Liver (tissue), 9 donors: Measurements from ENCODE around the gene SLC22A6. TPM values are rescaled to one million over a fixed set of nuclear protein-coding genes. Genes with fewer than 3 reads are reported as not detected.

ENCODE experiments used
- DNase-seq: peaks from one replicate; pipeline ENCODE4 v3.0.0-alpha.2; 2017; ENCODE audit warnings: low spot score
- H3K27ac ChIP-seq, 2 donors: one replicate each; pipeline ENCODE4 v1.7.0; 2013; ENCODE audit warnings: inconsistent platforms in 2 of 2, low read length in 2 of 2, control low read depth in 1 of 2, low read depth in 1 of 2, mild to moderate bottlenecking in 1 of 2
- H3K27me3 ChIP-seq, 4 donors: one replicate each; pipeline versions ENCODE4 v1.6.1 to v1.7.0; 2013; ENCODE audit warnings: low read length in 3 of 4, inconsistent platforms in 1 of 4, mild to moderate bottlenecking in 1 of 4, moderate library complexity in 1 of 4; ENCODE audit not compliant: control insufficient read depth in 4 of 4, insufficient read depth in 4 of 4
- H3K36me3 ChIP-seq, 4 donors: one replicate each; pipeline versions ENCODE4 v1.6.1 to v1.7.0; 2013; ENCODE audit warnings: low read length in 3 of 4, mild to moderate bottlenecking in 3 of 4, low read depth in 1 of 4, moderate library complexity in 1 of 4; ENCODE audit not compliant: control insufficient read depth in 4 of 4, insufficient read depth in 3 of 4
- H3K4me1 ChIP-seq, 4 donors: one replicate each; pipeline versions ENCODE4 v1.6.1 to v1.7.0; 2013; ENCODE audit warnings: low read length in 3 of 4, mild to moderate bottlenecking in 3 of 4, moderate library complexity in 1 of 4; ENCODE audit not compliant: control insufficient read depth in 4 of 4, insufficient read depth in 4 of 4
- H3K4me3 ChIP-seq, 3 donors: one replicate each; pipeline versions ENCODE4 v1.6.1 to v1.7.0; 2013; ENCODE audit warnings: low read length in 3 of 3, control low read depth in 1 of 3, low read depth in 1 of 3, mild to moderate bottlenecking in 1 of 3
- H3K9ac ChIP-seq, 2 donors: one replicate each; pipeline ENCODE4 v1.7.0; 2013; ENCODE audit warnings: low read length in 2 of 2, mild to moderate bottlenecking in 2 of 2, moderate library complexity in 2 of 2, control low read depth in 1 of 2, low read depth in 1 of 2
- H3K9me3 ChIP-seq, 4 donors: one replicate each; pipeline versions ENCODE4 v1.6.1 to v1.7.0; 2013; ENCODE audit warnings: low read length in 3 of 4; ENCODE audit not compliant: control insufficient read depth in 4 of 4
- ATF3 ChIP-seq: IDR thresholded peaks from 2 replicates; pipeline ENCODE4 v1.6.1; 2016; ENCODE audit warnings: antibody characterized with exemption
- CTCF ChIP-seq: fragments of 150-350 bp; IDR thresholded peaks from 2 replicates; pipeline ENCODE4 v1.5.1; 2017; ENCODE audit warnings: improper control_type of control experiment, low read depth, low read length; ENCODE audit not compliant: missing input control
- EGR1 ChIP-seq, 2 donors: IDR thresholded peaks; 2 replicates each; pipeline ENCODE4 v1.6.1; 2016 to 2018; ENCODE audit warnings: antibody characterized with exemption in 2 of 2, low read depth in 2 of 2
- FOXA1 ChIP-seq: IDR thresholded peaks from 2 replicates; pipeline ENCODE4 v1.6.1; 2016; ENCODE audit warnings: antibody characterized with exemption
- FOXA2 ChIP-seq: IDR thresholded peaks from 2 replicates; pipeline ENCODE4 v1.6.1; 2016; ENCODE audit warnings: antibody characterized with exemption
- GABPA ChIP-seq, 2 donors: IDR thresholded peaks in 1 of 2; conservative IDR thresholded peaks in 1 of 2; 2 replicates each; pipeline ENCODE4 v1.6.1; 2016; ENCODE audit warnings: antibody characterized with exemption in 2 of 2, mild to moderate bottlenecking in 1 of 2, moderate library complexity in 1 of 2
- HNF4A ChIP-seq, 2 donors: conservative IDR thresholded peaks; 2 replicates each; pipeline ENCODE4 v1.6.1; 2016; ENCODE audit warnings: antibody characterized with exemption in 2 of 2, mild to moderate bottlenecking in 2 of 2
- HNF4G ChIP-seq: IDR thresholded peaks from 2 replicates; pipeline ENCODE4 v1.6.1; 2016; ENCODE audit warnings: antibody characterized with exemption
- JUND ChIP-seq, 2 donors: IDR thresholded peaks; 2 replicates each; pipeline ENCODE4 v1.6.1; 2016; ENCODE audit warnings: antibody characterized with exemption in 2 of 2
- NR2F2 ChIP-seq: IDR thresholded peaks from 2 replicates; pipeline ENCODE4 v1.6.1; 2016; ENCODE audit warnings: antibody characterized with exemption
- RAD21 ChIP-seq, 2 donors: IDR thresholded peaks; 2 replicates each; pipeline ENCODE4 v1.6.1; 2016; ENCODE audit warnings: antibody characterized with exemption in 2 of 2, mild to moderate bottlenecking in 2 of 2
- REST ChIP-seq: IDR thresholded peaks from 2 replicates; pipeline ENCODE4 v1.6.1; 2016; ENCODE audit warnings: antibody characterized with exemption, mild to moderate bottlenecking
- RXRA ChIP-seq, 2 donors: IDR thresholded peaks; 2 replicates each; pipeline ENCODE4 v1.6.1; 2017 to 2018; ENCODE audit warnings: antibody characterized with exemption in 2 of 2, mild to moderate bottlenecking in 1 of 2
- SP1 ChIP-seq: IDR thresholded peaks from 2 replicates; pipeline ENCODE4 v1.6.1; 2018; ENCODE audit warnings: antibody characterized with exemption, mild to moderate bottlenecking
- TAF1 ChIP-seq: conservative IDR thresholded peaks from 2 replicates; pipeline ENCODE4 v1.6.1; 2016; ENCODE audit warnings: antibody characterized with exemption, mild to moderate bottlenecking
- YY1 ChIP-seq: IDR thresholded peaks from 2 replicates; pipeline ENCODE4 v1.6.1; 2016; ENCODE audit warnings: antibody characterized with exemption, mild to moderate bottlenecking
- WGBS: extraction: QIAGEN DNeasy Blood & Tissue Kit; methylation state at CpG from one replicate; pipeline ENCODE4 v1.1.7; 2013; 5-methylcytosine and 5-hydroxymethylcytosine counted together
- polyA plus RNA-seq, 2 donors: library from polyadenylated mRNA; stranded (reverse) in 1 of 2; unstranded in 1 of 2; fragments of 200-250 nt in 1 of 2; fragments of >200 nt in 1 of 2; fragmentation: Nextera tagmentation in 1 of 2; extraction: Ambion mirVana in 1 of 2; gene quantifications; one replicate each; pipeline versions ENCODE4 v1.2.1 to v1.2.3, GENCODE V29; 2013 to 2015
- total RNA-seq, 2 donors: library from RNA; depleted of rRNA; stranded (reverse); fragments of >200 nt; gene quantifications; one replicate each; pipeline ENCODE4 v1.2.3, GENCODE V29; 2014
- donor health status: healthy.
- donor health status: healthy.
- donor health status: healthy.
- donor health status: healthy.
- donor health status: healthy.

Gene SLC22A6
- total and polyA plus RNA-seq, 4 donors = not detected

GRCh38 chr11:62933285-62933684 is 51.5 kb downstream of the SLC22A6 start:
- DNase-seq = no peak

GRCh38 chr11:62931499-62932278 is 53.1 kb downstream of the SLC22A6 start:
- Histone ChIP-seq H3K9me3 (no peaks in the 10 kb centered on the region), H3K4me3 (no peak overlapping the region), H3K27ac (no peak overlapping the region), H3K4me1 (peaks cover 0 to 3% (median 0%) of the 10 kb centered on the region in 4 donors), H3K36me3 (no peaks in the 10 kb centered on the region), H3K27me3 (peaks cover 0 to 9% (median 3%) of the 10 kb centered on the region in 4 donors), H3K9ac (no peak overlapping the region)
- WGBS = 72% methylated on average over 8 of the region's 8 CpGs
- no peak for TF ChIP-seq GABPA (IDR thresholded peaks at IDR 0.05 in 1 of 2, conservative IDR thresholded peaks at IDR 0.05 in 1 of 2)
- TF ChIP-seq RAD21 (IDR thresholded peaks at IDR 0.05) = no peak
- no peak for TF ChIP-seq HNF4A (conservative IDR thresholded peaks at IDR 0.05)
- TF ChIP-seq TAF1 = no peak
- TF ChIP-seq EGR1 (IDR thresholded peaks at IDR 0.05; ENCODE audit: low read depth in 2 of 2) = no peak
- no peak for TF ChIP-seq ATF3
- TF ChIP-seq CTCF = no peak
- no peak for TF ChIP-seq YY1
- no peak for TF ChIP-seq RXRA (IDR thresholded peaks at IDR 0.05)
- TF ChIP-seq HNF4G = no peak
- no peak for TF ChIP-seq REST
- TF ChIP-seq SP1 = no peak
- no peak for TF ChIP-seq JUND (IDR thresholded peaks at IDR 0.05)
- no peak for TF ChIP-seq NR2F2
- TF ChIP-seq FOXA1 = no peak
- no peak for DNase-seq

More at GRCh38 chr11:62933285-62933684, 51.5 kb downstream of the SLC22A6 start:
- Histone ChIP-seq H3K27ac (no peak overlapping the region), H3K27me3 (peaks cover 0 to 3% (median 0%) of the 10 kb centered on the region in 4 donors), H3K9me3 (no peaks in the 10 kb centered on the region), H3K4me3 (no peak overlapping the region), H3K36me3 (no peaks in the 10 kb centered on the region), H3K9ac (no peak overlapping the region), H3K4me1 (no peaks in the 10 kb centered on the region)
- TF ChIP-seq ATF3 (no peak), HNF4A (conservative IDR thresholded peaks at IDR 0.05) (no peak), FOXA1 (no peak), FOXA2 (no peak), RXRA (IDR thresholded peaks at IDR 0.05) (no peak)
- WGBS = 77% methylated on average over 13 of the region's 13 CpGs
